Stimulated activated CD4-positive, alpha-beta T cell treated with anti-CD3 and anti-CD28 coated beads, Interleukin-15, amount 100 ng/mL, for 48 hours (primary cell): ENCODE measurements around the gene SNX12.
A peak's percentile ranks its signal among the peaks of the same experiment; 100 is the strongest.

Experiments
- DNase-seq, 2 donors: peaks; one replicate each; pipeline ENCODE4 v3.0.0-alpha.2; 2020; ENCODE audit warnings: low read depth in 2 of 2

Gene SNX12

DNA sequence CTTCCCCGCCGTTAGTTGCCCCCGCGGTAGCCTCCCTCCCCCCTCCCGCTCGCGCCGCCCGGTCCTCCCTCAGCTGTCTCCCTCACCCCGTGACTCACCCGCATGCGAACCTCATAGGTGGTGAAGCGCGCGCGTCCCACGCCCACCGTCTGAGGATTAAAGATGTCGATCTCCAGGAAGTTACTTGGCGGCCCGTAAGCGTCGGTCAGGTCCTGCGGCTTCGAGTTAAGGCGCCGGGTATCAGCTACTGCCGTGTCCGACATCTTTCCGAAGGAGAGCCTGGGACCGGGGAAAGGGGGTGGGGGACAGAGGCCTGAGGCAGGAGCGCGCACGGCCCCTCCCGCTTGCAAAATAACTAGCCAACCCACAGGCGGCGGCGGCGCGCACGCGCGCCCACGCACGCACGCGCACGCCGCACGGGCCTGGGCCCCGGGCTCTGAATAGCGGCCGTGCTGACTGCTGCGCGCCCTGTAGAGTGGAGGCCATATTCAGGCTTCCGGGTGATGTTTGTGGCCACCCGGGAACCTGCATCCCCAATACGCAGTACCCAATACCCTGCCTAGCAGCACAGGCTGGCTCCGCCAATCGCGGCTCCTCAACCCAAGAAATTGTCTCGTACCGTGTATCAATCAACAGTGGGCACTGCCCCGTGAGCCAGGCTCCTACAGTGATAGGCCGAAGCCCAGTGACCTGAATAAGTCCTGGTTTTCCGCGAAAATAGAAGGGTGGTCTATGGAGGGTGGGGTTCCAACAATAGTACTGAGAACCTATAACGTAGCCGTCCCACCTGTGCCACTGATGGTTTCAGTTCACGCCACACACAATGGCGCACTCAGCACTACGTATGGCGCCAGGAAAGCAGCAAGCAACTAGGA is at the start of gene SNX12:
TSS of gene SNX12 (minus strand) at position 291 of the 875 bp plus-strand sequence. CDS start at position 263, 28 bp downstream.
- peak; percentile 79 to 81 for DNase-seq

DNA sequence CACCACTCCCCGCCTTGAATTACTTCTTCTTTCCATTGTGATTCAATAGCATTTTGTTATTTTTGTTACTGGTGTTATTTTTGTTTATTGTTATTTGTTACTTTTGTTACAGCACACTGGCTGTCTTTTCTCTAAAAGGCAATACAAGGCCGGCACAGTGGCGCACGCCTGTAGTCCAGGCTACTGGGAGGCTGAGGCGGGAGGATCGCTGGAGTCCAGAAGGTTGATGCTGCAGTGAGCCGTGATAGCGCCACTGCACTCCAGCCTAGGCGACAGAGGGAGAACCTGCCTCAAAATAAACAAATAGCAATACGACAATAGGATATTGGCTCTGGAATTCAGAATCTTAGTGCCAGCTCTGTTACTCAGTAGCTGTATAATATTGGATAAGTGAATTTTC is 49.2 kb upstream of the SNX12 start:
- DNase-seq = no peak

DNA sequence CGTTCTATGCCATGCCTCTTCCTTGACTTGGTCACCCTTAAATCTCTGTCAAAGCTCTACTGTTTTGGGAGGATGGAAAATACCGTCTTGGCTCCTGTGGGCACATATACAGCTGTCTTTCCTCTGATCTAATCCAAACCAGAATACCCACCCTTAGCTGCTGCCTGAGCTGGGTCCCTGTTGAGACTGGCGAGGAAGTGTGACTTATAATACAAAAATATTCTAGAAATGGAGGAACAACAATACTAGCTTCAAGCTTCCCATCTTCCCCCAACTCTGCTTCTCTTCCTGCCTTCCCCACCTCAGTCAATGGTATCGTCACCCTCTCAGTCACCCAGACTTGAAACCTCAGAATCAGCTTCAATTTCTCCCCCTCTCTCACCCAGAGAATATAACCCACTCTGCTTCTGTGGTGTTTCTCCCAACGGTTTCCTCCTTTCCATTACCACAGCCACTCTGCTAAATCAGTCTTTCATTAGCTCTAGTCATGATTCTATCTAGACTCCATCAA is 43.8 kb upstream of the SNX12 start:
- DNase-seq = no peak

DNA sequence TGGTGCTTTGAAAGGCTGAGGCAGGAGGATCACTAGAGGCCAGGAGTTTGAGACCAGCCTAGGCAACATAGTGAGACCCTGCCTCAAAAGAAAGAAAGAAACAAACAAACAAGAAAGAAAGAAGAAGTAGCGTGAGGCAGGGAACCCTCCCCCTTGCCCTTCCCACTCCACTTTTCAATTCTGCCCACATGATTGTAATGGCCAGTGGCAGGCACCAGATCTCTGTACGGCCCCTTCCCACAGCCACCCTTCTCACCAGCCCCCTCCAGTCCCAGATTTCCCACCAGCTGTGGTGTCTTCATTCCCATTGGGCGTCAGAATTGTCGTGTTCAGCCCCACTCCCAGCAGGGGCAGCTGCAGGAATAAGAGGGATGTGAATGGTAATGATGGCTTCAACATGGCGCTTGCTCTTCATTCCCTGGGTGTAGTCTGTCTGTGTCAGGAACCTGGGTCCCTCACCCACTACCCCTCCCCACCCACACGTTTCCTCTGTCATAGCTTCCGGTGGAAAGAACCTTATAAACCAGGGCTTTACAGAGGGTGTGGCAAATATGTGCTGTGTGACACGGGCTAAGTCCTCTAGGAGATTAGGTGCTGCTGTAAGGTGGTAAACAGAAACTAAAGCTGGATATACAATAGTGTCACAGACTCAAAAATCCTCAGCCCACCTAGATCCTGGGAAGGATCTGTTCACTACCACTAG is 43.2 kb upstream of the SNX12 start, which contains the start of gene IL2RG:
TSS of gene IL2RG (minus strand) at position 437 of the 703 bp plus-strand sequence. CDS start at position 399, 38 bp downstream.
- DNase-seq = peak; percentile 53 to 78

DNA sequence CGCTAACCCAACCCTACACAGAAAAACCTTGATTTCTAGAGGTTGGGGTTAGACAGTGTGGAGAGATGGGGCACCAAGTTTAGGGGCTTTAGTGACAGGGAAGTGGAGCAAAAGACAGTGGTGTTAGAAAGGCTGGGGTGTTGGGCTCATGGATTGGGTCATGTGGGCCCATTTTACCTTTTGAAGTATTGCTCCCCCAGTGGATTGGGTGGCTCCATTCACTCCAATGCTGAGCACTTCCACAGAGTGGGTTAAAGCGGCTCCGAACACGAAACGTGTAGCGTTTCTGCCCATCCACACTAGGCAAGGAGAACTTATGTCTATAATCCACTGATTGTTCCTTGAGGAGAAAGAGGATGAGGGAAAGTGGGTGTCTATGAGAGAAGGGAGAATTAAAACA is 40.9 kb upstream of the SNX12 start:
- DNase-seq = no peak

DNA sequence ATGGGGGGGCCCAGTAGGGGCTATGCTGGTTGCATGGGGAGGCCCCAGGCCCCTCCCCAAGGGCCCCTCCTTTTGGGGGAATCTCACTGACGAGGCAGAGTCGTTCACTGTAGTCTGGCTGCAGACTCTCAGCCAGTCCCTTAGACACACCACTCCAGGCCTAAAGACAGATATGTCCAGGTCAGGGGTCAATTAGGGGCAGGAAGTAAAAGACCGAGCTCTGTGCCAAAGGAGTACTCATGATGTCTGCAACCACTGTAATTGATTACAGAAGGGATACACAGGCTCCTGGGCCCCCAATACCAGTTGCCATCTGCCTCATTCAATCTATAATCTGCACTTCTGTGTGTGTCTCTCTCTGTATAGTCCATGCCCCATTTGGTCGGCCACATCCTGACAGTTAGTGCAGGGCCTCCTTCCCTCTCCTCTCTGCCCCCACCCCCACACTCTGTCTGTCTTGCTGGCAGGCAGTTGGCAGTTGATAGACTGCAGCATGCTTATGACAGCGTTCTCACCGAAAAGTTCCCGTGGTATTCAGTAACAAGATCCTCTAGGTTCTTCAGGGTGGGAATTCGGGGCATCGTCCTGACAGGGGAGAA is 39.7 kb upstream of the SNX12 start:
- no peak for DNase-seq

DNA sequence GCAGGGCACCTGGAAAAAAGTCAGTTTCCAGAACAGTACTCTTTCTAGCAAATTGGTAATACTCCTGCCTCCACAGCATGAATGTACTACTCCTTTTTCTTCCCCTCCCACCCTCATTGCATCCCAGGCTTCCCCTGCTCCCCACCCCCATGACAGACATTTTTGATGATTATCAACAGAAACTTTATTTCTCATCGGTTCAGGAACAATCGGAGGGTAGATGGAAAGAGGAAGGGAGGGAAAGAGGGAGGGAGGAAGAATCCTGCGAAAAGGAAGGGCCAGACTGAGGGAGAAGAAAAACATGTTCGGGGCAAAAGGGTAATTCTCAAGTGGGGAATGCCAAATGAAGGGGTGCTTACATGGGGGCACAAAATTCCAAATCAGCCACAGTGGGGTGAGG is 39.1 kb upstream of the SNX12 start:
- DNase-seq = no peak

DNA sequence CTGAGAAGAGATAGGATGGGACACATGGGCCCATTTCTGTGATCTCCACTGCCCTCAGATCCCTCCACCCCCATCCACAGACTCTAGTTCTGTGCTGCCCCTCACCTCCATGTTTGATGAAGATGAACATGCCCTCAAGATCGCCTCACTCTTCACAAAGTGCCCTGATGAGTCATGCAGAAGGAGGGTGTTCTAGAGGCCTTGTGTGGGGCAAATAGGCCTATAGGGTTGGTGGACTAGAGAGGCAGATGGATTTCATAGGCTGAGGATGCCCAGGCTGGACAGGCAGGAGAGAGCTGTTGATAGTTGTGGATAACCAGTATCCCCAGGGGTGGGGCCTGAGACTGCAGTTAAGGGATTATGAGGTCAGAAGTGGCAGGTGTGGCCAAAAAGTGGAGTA is 38.3 kb upstream of the SNX12 start, which contains the start of gene CXorf65:
TSS of gene CXorf65 (minus strand) at position 314 of the 400 bp plus-strand sequence. CDS start at position 130, 184 bp downstream.
- DNase-seq = no peak

DNA sequence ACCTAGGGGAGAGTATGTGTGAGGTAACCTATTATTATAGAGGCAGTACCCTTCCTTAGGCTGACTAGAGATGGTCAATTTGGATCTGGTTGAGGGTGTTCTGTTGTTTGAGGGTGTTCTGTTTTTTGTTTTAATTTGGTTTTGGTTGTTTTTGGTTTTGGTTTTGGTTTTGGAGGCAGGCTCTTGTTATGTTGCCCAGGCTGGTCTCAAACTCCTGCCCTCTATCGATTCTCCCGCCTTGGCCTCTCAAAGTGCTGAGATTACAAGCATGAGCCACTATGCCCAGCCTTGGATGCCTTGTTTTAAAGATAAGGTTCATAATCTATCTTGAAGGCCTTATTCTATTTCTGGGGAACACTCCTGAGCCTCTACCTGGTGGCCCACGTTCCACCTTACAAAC is 37.5 kb upstream of the SNX12 start:
- DNase-seq = no peak

DNA sequence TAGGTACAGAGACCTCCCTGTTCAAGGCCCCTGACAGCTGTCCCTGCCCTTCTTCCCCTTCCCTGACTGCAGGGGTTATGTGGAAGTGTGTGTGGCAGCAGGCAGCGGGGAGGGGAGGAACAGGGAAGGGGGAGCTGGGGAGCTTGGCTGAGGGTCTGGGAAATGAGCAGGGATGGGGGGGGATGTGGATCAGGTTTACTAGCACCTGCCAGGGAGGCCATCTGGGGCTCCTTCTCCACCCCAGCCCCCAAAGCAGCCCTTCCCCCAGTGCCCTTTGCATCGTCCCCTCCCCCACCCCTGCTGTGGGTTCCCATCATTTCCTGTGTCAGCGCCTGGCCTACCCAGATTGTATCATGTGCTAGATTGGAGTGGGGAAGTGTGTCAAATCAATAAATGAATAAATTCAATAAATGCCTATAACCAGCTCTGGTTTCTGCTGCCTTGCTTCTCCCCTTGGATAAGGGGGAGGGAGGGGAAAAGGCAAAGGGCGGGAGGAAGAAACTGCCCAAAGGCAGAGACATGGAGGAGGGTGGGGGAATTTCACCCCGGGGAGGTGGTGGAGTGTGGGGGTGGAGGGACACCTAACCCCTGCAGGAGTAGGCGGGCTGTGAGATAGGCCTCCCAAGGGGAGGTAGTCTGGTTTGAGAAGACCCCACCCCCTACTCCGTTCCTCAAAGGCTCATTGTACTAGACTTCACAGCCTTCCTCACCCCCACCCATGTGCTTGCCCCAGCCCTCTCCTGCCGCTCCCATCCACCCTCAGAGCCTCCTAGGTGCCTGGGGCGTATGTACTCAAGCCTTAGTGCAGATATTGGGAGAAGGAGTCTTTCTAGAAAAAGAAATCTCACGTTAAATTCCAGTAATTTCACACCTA is 35.2 kb upstream of the SNX12 start:
- DNase-seq = no peak

DNA sequence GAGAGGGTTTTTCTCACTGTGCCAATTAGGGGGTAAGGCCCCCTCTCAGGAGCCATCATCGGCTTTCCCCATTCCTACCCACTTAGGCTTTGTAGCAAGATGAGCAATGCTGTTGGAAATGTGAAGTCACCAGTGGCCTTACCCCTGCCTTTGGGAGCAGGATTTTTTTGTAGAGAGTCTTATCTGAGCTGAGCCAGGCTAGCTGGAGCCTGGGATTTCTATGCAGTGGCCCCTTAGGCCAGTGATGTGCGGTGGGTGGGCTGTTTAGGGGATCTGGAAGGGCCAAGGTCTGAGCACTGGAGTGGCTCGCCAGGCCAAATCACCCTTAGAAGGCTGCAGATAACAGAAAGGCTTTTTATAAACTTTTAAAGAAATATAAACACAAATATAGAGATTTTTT is 34.2 kb upstream of the SNX12 start:
- no peak for DNase-seq

DNA sequence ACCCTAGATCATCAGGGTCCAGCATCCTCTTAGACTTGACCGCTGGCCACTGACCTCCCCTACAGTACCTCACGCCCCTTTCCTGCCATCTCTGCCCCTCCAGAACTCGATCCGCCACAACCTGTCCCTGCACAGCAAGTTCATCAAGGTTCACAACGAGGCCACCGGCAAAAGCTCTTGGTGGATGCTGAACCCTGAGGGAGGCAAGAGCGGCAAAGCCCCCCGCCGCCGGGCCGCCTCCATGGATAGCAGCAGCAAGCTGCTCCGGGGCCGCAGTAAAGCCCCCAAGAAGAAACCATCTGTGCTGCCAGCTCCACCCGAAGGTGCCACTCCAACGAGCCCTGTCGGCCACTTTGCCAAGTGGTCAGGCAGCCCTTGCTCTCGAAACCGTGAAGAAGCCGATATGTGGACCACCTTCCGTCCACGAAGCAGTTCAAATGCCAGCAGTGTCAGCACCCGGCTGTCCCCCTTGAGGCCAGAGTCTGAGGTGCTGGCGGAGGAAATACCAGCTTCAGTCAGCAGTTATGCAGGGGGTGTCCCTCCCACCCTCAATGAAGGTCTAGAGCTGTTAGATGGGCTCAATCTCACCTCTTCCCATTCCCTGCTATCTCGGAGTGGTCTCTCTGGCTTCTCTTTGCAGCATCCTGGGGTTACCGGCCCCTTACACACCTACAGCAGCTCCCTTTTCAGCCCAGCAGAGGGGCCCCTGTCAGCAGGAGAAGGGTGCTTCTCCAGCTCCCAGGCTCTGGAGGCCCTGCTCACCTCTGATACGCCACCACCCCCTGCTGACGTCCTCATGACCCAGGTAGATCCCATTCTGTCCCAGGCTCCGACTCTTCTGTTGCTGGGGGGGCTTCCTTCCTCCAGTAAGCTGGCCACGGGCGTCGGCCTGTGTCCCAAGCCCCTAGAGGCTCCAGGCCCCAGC is 32.7 kb upstream of the SNX12 start:
- no peak for DNase-seq

DNA sequence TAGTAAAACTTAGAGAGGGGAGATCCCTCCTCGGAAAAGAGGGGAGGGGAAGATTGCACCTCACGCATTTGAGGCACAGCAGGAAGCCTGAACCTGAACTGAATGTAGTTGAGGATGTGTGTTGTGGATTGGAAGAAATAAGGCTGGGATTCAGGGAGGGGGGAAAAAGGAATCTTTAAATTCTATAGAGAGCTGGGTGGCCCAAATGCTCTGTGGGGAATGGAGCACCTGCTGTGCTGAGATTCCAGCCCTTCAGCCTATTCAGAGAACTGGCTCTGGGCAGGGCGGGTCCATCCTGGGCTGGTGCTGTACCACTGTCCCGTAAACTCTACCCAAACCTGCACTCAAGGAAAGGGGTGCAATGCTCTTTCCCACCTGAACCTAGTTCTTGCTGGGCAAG is 31.6 kb upstream of the SNX12 start:
- no peak for DNase-seq

DNA sequence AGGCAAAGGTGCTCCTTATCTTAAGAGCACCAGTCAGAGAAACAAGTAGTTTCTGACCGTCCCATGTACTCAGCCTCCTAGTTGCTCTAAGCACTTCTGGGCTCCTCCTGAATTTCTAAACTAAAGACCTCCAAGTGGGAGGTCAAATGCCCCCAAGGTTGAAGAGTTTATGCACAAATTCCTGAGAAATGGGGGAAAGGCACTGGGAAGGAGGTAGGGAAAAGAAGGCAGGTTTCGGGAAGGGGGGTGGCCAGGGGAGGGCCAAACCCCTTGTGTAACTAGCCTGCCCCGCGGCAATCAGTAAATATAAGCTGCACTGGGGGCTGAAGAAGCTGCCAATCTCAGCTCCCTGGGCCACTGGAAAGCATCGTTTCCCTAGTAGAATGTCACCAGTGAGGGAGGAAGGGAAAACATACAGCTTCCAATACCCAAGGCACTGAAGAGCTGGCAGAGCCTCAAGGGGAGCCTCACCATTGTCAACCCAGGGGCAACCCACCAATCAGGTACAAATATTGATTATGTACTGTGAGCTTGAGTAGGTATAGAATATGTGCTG is 30.9 kb upstream of the SNX12 start:
- no peak for DNase-seq

DNA sequence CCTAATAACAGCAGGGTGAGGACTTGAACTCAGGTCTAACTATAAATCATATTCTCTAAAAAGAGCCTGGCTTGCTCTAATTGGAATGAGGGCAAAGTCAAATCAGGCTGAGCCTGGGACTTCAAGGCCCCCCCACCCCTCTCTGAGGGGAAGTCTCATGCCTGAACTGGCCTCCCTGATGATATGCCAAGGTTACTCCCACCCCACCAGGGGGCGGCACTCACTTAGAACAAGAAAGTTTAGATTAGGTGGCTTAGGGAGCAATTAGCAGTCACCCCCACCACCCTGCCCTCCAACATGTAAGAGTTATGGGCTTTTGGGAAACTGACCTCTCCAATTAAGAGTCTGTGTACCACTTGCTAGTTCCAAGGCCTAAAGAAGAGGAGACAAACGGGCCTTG is 30.2 kb upstream of the SNX12 start:
- peak in 1 of 2 donors; percentile 68 for DNase-seq

DNA sequence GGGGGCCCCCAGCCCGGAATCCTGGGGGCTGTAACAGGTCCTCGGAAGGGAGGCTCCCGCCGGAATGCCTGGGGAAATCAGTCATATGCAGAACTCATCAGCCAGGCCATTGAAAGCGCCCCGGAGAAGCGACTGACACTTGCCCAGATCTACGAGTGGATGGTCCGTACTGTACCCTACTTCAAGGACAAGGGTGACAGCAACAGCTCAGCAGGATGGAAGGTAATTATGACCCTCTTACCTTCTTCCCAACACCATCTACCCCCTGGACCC is 28.6 kb upstream of the SNX12 start:
- DNase-seq = no peak

DNA sequence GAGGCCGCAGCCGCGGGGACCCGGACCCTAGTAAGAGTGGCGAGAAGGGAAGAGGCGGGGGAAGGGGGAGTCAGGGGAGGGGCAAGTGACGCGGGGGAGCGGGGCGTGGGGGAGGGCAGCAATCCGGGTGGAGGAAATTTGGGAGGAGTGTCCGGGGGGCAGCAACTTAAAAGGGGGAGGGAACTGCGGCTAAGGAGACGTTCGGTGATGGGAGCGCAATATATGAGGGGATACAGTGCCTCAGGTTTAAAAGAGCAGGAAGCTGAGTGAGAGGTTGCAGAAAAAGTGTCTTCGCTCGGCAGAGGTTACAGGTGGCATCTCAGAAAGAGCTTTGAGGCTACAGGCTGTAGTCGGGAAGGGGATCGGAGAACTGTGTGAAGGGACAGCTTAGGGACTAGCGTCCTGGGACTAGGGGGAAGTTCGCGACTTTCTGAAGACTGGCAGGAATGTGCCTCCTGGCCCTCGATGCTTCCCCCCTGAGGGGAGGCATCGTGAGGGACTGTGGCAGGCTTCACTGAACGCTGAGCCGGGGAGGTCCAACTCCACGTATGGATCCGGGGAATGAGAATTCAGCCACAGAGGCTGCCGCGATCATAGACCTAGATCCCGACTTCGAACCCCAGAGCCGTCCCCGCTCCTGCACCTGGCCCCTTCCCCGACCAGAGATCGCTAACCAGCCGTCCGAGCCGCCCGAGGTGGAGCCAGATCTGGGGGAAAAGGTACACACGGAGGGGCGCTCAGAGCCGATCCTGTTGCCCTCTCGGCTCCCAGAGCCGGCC is 28.0 kb upstream of the SNX12 start:
- no peak for DNase-seq

DNA sequence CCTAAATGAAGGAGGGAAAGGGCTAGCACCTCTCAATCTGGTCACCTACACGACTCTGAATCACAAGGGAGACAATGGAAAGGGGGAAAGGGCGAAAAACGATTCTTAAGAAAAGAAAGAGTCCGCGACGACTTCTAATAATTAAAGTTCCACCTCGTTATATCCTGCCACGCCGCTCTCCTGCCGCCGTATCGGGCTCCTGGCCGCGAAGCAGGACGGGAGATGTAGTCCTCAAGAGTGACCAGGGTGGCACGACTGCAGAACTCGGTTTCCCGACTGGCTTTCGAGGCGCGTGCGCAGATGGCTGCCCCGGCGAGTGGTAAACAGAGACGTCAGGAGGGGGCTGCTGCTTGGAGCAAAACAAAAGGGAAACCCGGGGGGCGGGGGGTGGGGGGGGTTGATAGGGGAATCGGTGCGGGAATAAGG is 27.4 kb upstream of the SNX12 start, which contains the start of gene FOXO4:
TSS of gene FOXO4 (plus strand) at position 297 of the 426 bp plus-strand sequence. CDS start 678 bp downstream, outside the sequence.
- peak; percentile 78 to 86 for DNase-seq

DNA sequence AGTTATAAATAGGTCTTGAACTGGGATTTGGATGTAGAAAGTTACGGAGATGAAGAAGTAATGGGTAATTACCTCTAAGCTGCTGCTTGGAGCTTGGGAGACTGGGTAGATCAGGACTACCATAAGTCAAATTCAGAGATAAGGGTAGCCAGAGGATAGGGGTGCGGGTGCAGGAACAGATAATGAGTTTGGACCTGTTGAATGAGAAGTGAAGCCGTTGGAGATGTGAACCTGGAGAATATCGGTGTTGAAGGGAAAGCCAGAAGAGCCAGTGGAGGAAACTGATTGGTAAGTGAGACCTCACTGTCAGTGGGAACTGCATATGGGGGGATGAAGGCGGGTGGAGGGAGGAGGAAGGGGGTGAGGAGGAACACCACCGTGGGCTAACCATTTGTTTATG is 26.9 kb upstream of the SNX12 start:
- no peak for DNase-seq
